Hepatocyte (in vitro differentiated cells): Measurements from ENCODE around the gene VAMP2. TPM values are rescaled to one million over a fixed set of nuclear protein-coding genes. Genes with fewer than 3 reads are reported as not detected.

Experiments
- DNase-seq: peaks from one replicate; pipeline ENCODE4 v3.0.0-alpha.2; 2016; ENCODE audit warnings: low spot score
- H2AFZ ChIP-seq: fragments of 200-600 bp; sonication (generic); 2 replicates; pipeline ENCODE4 v1.6.0; 2016; ENCODE audit warnings: antibody characterized with exemption, mild to moderate bottlenecking
- H3K27ac ChIP-seq: fragments of 200-600 bp; sonication (generic); 2 replicates; pipeline ENCODE4 v1.5.1; 2016; ENCODE audit warnings: mild to moderate bottlenecking
- H3K27me3 ChIP-seq: fragments of 200-600 bp; sonication (generic); 2 replicates; pipeline ENCODE4 v1.6.1; 2016
- H3K36me3 ChIP-seq: fragments of 200-600 bp; sonication (generic); replicated peaks from 2 replicates; pipeline ENCODE4 v1.5.1; 2016; ENCODE audit warnings: low read depth; ENCODE audit not compliant: insufficient read depth
- H3K4me1 ChIP-seq: fragments of 200-600 bp; sonication (generic); 2 replicates; pipeline ENCODE4 v1.5.1; 2016; ENCODE audit warnings: mild to moderate bottlenecking, moderate library complexity; ENCODE audit not compliant: insufficient read depth
- H3K4me2 ChIP-seq: fragments of 200-600 bp; sonication (generic); 2 replicates; pipeline ENCODE4 v1.6.0; 2016
- H3K4me3 ChIP-seq: fragments of 200-600 bp; sonication (generic); 2 replicates; pipeline ENCODE4 v1.5.1; 2016; ENCODE audit warnings: mild to moderate bottlenecking
- H3K79me2 ChIP-seq: fragments of 200-600 bp; sonication (generic); 2 replicates; pipeline ENCODE4 v1.6.0; 2017; ENCODE audit warnings: mild to moderate bottlenecking
- H3K9me2 ChIP-seq: fragments of 200-600 bp; sonication (generic); replicated peaks from 2 replicates; pipeline ENCODE4 v1.6.0; 2017; ENCODE audit warnings: mild to moderate bottlenecking; ENCODE audit not compliant: insufficient read depth
- H3K9me3 ChIP-seq: fragments of 200-600 bp; sonication (generic); 2 replicates; pipeline ENCODE4 v1.5.1; 2016; ENCODE audit warnings: low read depth, mild to moderate bottlenecking
- H4K20me1 ChIP-seq: fragments of 200-600 bp; sonication (generic); 2 replicates; pipeline ENCODE4 v1.6.0; 2016; ENCODE audit warnings: mild to moderate bottlenecking; ENCODE audit not compliant: insufficient read depth, poor library complexity, severe bottlenecking
- EZH2 ChIP-seq: fragments of 200-600 bp; sonication (generic); IDR thresholded peaks from 2 replicates; pipeline ENCODE4 v1.6.1; 2016; ENCODE audit warnings: antibody characterized with exemption, mild to moderate bottlenecking, borderline replicate concordance
- EZH2phosphoT487 ChIP-seq: fragments of 200-600 bp; sonication (generic); IDR thresholded peaks from one replicate; pipeline ENCODE4 v1.6.1; 2018; ENCODE audit warnings: antibody characterized with exemption, mild to moderate bottlenecking, low read depth, moderate library complexity; ENCODE audit not compliant: unreplicated experiment, severe bottlenecking
- WGBS: methylation state at CpG from one replicate; pipeline ENCODE4 v1.1.6; 2016; ENCODE audit warnings: low lambda C conversion rate; ENCODE audit errors: missing lambda C conversion rate; 5-methylcytosine and 5-hydroxymethylcytosine counted together
- polyA plus RNA-seq: library from polyadenylated mRNA; unstranded; fragments of >200 nt; fragmentation: Nextera tagmentation; extraction: Ambion mirVana; gene quantifications from 2 replicates; pipeline ENCODE4 v1.2.1, GENCODE V29; 2016
- total RNA-seq: library from RNA; depleted of rRNA; stranded (reverse); fragments of >200 nt; gene quantifications from 2 replicates; pipeline ENCODE4 v1.2.3, GENCODE V29; 2014
- TF ChIP-seq, protein P1 (sequence below): fragments of 200-600 bp; sonication (generic); IDR thresholded peaks from 2 replicates; pipeline ENCODE4 v1.5.1; 2016; ENCODE audit warnings: antibody characterized with exemption, mild to moderate bottlenecking; ENCODE audit not compliant: poor library complexity

Gene VAMP2
- total and polyA plus RNA-seq, 2 experiments from 2014 or later, result 8.5 to 44.6 TPM

DNA sequence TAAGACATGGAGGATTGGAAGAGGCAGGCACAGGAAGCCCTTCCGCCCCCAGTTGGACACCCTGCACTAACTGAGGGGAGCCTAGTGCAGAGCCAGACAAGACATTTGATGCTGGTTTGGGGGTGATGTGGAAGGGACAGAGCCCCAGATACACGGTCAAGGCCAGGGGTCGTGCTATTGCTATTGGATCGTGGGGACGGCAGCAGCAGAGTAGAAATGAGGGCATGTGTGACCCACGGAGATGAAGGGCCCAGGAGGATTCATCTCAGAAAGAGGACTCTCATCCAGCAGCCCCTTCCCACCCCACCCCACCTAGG lies 2.0 kb upstream of the VAMP2 start:
- peak overlapping the region; percentile 100 for H3K27ac ChIP-seq

DNA sequence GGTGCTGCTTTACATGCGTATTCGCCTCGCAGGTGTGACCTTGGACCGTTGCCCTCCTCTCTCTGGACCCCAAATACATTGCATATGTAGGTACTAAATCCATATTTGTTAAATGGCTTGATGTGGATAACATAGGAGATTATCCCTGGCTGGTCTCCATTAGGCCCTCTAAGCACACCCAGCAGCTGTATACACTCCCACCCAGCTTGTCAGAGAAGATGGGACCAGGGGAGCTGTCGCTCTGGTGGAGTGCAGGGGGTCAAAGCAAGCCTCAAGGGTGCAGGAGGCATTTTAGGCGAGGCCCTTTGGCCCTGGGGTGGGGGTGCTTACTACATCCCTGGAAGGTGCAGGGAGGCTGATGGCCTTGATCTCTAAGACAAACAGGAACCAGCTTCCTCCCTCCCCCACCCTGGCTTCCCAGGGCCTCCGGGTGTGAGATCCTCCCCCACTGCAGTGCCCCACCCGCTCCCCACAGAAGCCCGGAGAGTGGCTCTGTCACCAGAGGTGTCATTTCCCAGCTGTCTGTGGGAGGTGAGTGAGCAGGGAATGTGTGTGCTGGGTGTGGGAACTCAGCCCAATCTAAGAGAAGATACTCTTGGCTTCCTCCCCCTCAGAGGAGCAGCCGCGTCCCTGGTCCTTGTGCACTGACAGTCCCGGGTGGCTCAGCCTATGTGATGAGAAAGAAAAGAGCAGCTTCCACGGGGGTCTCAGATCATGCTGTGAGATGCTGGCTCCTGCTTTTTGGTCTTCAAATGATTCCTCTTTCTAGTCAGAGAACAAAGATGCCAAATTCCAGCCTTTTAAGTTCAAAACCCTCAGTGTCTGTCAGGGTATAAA lies 1.4 kb upstream of the VAMP2 start:
- H3K9me2 ChIP-seq, result no peaks in the 10 kb centered on the region
- peak; percentile 75 for DNase-seq
- H3K4me1 ChIP-seq, result peaks cover 25% of the 10 kb centered on the region
- no peak overlapping the region for H3K4me3 ChIP-seq
- no peaks in the 10 kb centered on the region for H3K27me3 ChIP-seq
- H3K9me3 ChIP-seq, result no peaks in the 10 kb centered on the region
- 42% methylated on average over 10 of the region's 13 CpGs for WGBS
- peaks cover 27% of the 10 kb centered on the region for H3K79me2 ChIP-seq
- TF ChIP-seq, protein P1, sequence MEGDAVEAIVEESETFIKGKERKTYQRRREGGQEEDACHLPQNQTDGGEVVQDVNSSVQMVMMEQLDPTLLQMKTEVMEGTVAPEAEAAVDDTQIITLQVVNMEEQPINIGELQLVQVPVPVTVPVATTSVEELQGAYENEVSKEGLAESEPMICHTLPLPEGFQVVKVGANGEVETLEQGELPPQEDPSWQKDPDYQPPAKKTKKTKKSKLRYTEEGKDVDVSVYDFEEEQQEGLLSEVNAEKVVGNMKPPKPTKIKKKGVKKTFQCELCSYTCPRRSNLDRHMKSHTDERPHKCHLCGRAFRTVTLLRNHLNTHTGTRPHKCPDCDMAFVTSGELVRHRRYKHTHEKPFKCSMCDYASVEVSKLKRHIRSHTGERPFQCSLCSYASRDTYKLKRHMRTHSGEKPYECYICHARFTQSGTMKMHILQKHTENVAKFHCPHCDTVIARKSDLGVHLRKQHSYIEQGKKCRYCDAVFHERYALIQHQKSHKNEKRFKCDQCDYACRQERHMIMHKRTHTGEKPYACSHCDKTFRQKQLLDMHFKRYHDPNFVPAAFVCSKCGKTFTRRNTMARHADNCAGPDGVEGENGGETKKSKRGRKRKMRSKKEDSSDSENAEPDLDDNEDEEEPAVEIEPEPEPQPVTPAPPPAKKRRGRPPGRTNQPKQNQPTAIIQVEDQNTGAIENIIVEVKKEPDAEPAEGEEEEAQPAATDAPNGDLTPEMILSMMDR, result no peak
- TF ChIP-seq EZH2, result no peak
- TF ChIP-seq EZH2phosphoT487, result no peak
- peak overlapping the region; percentile 95 for H2AFZ ChIP-seq
- H3K27ac ChIP-seq, result peak overlapping the region; percentile 100
- H3K4me2 ChIP-seq, result peak overlapping the region; percentile 97
- no peaks in the 10 kb centered on the region for H3K36me3 ChIP-seq
- H4K20me1 ChIP-seq, result peaks cover 5% of the 10 kb centered on the region

More for the DNA sequence above, 2.0 kb upstream of the VAMP2 start:
- peaks cover 25% of the 10 kb centered on the region for H3K4me1 ChIP-seq
- H3K79me2 ChIP-seq, result peaks cover 27% of the 10 kb centered on the region
- H3K27me3 ChIP-seq, result no peaks in the 10 kb centered on the region
- H3K9me3 ChIP-seq, result no peaks in the 10 kb centered on the region
- H3K36me3 ChIP-seq, result no peaks in the 10 kb centered on the region
- H3K9me2 ChIP-seq, result no peaks in the 10 kb centered on the region
- TF ChIP-seq, protein P1, result no peak
- TF ChIP-seq EZH2 (no peak), EZH2phosphoT487 (no peak)
- peaks cover 5% of the 10 kb centered on the region for H4K20me1 ChIP-seq
- H3K4me3 ChIP-seq, result no peak overlapping the region
- WGBS, result 79% methylated on average over 6 of the region's 6 CpGs
- no peak overlapping the region for H2AFZ ChIP-seq
- DNase-seq, result no peak
- peak overlapping the region; percentile 97 for H3K4me2 ChIP-seq

DNA sequence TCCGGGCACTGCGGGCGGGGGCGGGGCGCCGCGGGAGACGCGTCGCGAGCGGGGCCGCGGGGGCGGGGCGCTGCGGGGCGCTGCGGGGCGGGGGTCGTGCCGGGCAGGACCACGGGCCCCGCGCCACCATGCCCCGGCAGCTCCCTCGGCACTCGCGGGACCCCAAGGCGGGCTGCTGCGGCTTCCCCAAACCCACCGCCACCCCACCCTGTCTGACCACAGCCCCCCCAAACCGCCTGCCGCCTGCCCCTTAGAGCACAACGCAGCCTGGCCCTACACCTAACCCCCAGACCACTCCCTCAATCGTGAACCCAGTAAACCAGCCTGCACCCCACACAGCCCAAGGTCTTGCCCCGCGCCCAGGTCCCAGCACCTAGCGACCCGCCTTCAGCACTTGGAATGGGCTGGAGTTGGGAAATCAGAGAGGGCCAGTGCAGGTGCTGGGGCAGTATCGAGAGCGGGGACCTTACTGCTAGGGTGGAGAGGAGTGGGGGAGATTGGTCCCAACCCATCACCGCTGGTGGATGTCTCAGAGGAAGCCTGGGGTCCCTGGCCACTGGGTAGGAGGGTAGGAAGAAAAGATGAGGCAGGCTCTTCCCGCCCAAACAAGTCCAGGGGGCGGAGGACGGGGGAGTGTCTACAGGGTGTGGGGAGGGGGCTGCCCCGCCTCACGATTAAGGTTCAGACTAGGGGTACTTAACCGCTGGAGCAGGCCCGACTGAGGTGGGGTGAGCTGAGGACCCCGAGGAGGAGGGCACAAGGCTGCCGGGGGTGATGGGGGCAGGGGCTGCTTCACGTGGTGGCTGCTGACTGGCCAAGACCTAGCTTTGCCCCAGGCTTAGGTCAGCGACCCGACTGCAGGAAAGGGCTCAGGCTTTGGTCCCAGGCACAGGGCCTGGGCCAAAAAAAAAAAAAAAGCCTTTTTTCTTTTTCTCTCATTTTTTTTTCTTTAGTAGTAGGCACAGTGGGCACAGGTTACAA lies 539 bp upstream of the VAMP2 start:
- H3K9me3 ChIP-seq, result no peaks in the 10 kb centered on the region
- H3K4me3 ChIP-seq, result peak overlapping the region; percentile 54
- H3K9me2 ChIP-seq, result no peaks in the 10 kb centered on the region
- peaks cover 27% of the 10 kb centered on the region for H3K79me2 ChIP-seq
- H3K27me3 ChIP-seq, result no peaks in the 10 kb centered on the region
- peaks cover 5% of the 10 kb centered on the region for H4K20me1 ChIP-seq
- TF ChIP-seq EZH2, result no peak
- TF ChIP-seq, protein P1, result no peak
- WGBS, result 5% methylated on average over 11 of the region's 55 CpGs
- H3K27ac ChIP-seq, result peak overlapping the region; percentile 100
- peaks cover 25% of the 10 kb centered on the region for H3K4me1 ChIP-seq
- no peaks in the 10 kb centered on the region for H3K36me3 ChIP-seq
- peak; percentile 39 for DNase-seq
- peak overlapping the region; percentile 97 for H3K4me2 ChIP-seq
- peak overlapping the region; percentile 95 for H2AFZ ChIP-seq
